ENCODE results near the gene ADD3.
"Not testable (repeated sequence)": the region's sequence is repeated elsewhere in the genome, so short reads cannot be mapped to it uniquely, and the experiment has no call there.

Gene ADD3

GRCh38 chr10:110032801-110033700 lies 25.3 kb downstream of the ADD3 start:
- DNase-seq: peak in 24 of 56 donors; percentile 2 to 76 (median 22)

DNA sequence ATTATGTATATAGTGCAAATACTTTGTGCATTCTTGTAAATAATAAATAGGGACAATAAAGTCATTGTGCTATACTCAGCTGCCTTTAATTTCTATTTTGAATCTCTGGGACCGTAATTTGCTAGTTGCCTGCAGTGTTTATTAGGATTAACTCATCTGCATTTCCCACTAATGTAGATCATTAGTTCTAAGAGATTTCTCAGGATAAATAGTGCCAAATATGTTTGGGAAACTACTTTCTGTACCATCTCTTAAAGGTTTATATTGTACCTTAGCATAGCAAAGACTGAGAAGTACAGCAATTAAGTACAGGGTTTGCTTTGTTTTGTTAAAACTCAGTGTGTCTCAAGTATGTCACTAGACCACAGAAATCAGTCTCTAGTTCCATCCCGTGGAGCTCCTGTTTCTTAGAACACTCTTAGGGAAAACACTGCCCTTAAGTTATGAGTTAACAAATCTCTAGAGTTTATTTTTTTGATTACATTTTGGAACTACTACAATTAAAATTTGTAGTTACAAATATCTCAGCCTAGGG lies 26.0 kb downstream of the ADD3 start:
- DNase-seq: no peak

DNA sequence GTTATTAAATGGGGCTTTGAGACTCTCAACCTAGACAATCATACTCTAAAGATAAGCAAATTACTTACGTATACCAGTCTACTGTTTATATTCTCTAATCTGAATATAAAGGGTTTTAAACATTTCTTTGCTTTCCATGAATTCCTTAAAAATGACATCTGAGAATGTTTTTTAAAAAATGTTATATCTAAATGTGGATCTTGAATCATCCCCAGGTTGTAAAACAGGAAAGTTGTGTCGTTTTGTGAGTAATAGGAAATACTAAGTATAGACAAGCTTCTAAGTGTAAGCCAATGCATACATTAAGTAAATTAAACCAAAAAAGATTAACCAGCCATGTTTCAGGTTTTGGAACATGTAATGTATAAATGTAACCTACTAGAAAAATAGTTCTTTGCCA lies 26.8 kb downstream of the ADD3 start:
- DNase-seq: no peak

GRCh38 chr10:110035070-110035921 lies 27.5 kb downstream of the ADD3 start:
- no peak for DNase-seq

- no peak for DNase-seq
Observed at GRCh38 chr10:110036640-110037039, 28.9 kb downstream of the ADD3 start.

- no peak for DNase-seq
Observed at GRCh38 chr10:110039254-110039653, 31.5 kb downstream of the ADD3 start.

GRCh38 chr10:110040108-110040507 lies 32.3 kb downstream of the ADD3 start:
- DNase-seq: no peak

DNA sequence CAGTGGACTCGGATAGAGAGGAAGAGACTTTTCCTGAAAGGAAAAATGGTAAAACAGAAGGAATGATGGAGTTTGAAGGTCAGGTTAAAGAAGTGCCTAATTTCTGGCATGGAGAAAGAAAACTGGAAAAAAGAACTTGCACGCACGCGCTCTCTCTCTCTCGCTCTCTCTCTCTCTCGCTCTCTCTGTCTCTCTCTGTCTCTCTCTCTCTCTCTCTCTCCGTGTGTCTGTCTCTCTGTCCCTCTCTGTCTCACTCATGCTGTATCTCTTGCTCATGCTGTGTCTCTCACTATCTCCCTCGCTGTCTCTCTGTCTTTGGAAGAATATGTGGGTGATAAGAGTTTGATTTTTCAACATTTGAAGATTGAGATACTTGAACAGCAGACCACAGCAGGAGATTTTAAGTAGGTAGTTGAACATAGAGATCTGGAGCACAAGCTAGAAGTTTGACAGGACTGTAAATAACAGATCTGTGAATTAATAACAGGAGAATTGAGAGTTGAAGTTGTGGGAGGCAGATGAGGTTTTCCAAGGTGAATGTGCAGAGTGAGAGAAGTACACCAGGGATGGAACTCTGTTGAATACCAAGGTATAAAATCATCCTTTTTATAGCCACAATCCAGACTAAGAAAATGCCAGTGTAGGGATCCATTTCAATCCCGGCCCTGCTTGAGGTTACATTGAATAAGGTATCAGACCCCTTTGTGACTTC lies 33.1 kb downstream of the ADD3 start:
- no peak for DNase-seq

GRCh38 chr10:110041479-110041829 lies 33.7 kb downstream of the ADD3 start:
- no peak for DNase-seq

- no peak for DNase-seq
Observed at GRCh38 chr10:110042181-110042580, 34.4 kb downstream of the ADD3 start.

GRCh38 chr10:110042891-110043290 lies 35.1 kb downstream of the ADD3 start:
- DNase-seq: no peak

GRCh38 chr10:110044681-110045080 lies 36.9 kb downstream of the ADD3 start:
- DNase-seq: no peak

GRCh38 chr10:110045772-110046171 lies 38.0 kb downstream of the ADD3 start:
- no peak for DNase-seq

- not testable (repeated sequence) for DNase-seq
Observed at GRCh38 chr10:110048145-110048544, 40.4 kb downstream of the ADD3 start.

GRCh38 chr10:110048781-110049180 lies 41.0 kb downstream of the ADD3 start:
- no peak for DNase-seq

- not testable (repeated sequence) for DNase-seq
Observed at GRCh38 chr10:110049889-110050591, 42.3 kb downstream of the ADD3 start.

GRCh38 chr10:110051487-110051886 lies 43.7 kb downstream of the ADD3 start:
- DNase-seq: no peak

DNA sequence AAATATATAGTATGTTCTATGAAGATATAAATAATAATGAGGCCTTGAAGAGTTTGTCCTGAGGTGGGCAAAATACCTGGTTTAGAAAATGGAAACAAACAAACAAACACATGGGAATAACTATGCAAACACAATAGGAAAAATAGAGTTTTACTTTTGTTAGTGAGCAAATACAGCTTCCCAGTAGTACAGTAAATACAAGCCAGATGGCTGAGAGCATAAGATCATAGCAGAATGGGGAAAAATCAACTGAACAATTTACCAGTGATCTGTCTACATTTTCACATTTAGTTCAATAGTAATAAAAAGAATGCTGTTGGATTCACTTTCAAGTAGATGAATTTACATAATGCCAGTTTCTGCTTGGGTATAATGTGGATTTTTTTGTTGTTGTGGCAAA lies 45.1 kb downstream of the ADD3 start:
- no peak for DNase-seq

- no peak for DNase-seq
Observed at GRCh38 chr10:110056822-110057221, 49.0 kb downstream of the ADD3 start.

GRCh38 chr10:110057456-110057855 lies 49.7 kb downstream of the ADD3 start:
- DNase-seq: no peak

DNA sequence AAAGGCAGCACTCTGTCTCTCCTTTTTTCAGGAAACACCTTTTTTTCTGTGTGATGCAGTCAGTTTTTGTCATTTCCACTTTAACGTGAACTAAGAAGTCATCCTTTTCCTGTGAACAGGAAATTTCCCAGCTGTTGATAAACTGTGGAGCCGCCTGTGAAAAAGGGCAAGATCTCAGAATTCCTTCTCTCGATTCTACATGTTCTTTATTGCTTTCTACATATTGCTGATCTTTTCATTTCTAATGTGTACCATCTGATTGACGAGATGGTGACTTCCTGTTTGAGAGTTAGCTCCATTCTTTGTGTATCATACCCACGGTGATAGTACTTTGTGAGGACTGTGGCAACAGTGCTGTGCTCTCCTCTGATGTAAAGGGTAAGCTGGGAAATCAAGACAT lies 50.4 kb downstream of the ADD3 start:
- DNase-seq: no peak
